ENCODE data around the gene NFIX. TPM values are rescaled to one million over a fixed set of nuclear protein-coding genes. Genes with fewer than 3 reads are reported as not detected.
A peak's percentile ranks its signal among the peaks of the same experiment; 100 is the strongest.

NFIX gene
- total and polyA plus RNA-seq, 7 donors, result 10.6 to 104 (median 44.1) TPM

DNA sequence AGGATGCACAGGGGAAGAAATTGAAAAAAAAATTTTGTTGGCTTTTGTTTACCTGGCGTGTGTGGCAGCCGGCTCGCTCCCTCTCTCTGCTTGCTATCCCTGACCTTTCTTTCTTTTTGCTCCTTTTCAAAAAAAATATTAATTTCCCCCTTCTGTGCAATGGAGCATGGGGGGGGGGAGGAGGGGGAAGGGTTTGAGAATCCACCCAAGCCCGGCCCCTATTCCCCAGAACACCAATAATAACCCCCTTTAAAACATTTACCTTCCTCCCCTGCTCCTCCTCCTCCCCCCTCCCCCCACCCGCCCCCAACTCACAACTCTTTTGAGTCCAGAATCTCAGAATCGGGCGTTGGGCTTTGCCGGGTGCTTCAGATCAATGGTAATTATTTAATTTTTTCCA lies 28.4 kb downstream of the NFIX start:
- Histone ChIP-seq H3K9me3 (no peaks in the 10 kb centered on the region), H3K4me3 (peak overlapping the region; percentile 31 to 49 (median 41)), H3K36me3 (no peaks in the 10 kb centered on the region), H3K27me3 (no peaks in the 10 kb centered on the region), H3K4me1 (peaks cover 0 to 97% (median 89%) of the 10 kb centered on the region in 4 donors), H3K27ac (peak overlapping the region; percentile 91 to 98 (median 95))
- no peak for DNase-seq
- no peak for TF ChIP-seq EP300 (IDR thresholded peaks at IDR 0.05)
- no peak for TF ChIP-seq POLR2AphosphoS5 (IDR thresholded peaks at IDR 0.05)
- TF ChIP-seq, protein P1, sequence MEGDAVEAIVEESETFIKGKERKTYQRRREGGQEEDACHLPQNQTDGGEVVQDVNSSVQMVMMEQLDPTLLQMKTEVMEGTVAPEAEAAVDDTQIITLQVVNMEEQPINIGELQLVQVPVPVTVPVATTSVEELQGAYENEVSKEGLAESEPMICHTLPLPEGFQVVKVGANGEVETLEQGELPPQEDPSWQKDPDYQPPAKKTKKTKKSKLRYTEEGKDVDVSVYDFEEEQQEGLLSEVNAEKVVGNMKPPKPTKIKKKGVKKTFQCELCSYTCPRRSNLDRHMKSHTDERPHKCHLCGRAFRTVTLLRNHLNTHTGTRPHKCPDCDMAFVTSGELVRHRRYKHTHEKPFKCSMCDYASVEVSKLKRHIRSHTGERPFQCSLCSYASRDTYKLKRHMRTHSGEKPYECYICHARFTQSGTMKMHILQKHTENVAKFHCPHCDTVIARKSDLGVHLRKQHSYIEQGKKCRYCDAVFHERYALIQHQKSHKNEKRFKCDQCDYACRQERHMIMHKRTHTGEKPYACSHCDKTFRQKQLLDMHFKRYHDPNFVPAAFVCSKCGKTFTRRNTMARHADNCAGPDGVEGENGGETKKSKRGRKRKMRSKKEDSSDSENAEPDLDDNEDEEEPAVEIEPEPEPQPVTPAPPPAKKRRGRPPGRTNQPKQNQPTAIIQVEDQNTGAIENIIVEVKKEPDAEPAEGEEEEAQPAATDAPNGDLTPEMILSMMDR (IDR thresholded peaks at IDR 0.05), result no peak
- TF ChIP-seq POLR2A (IDR thresholded peaks at IDR 0.05), result no peak
- intact Hi-C loops (cut with DNase I), result loop anchor here (2.0 to 10.0 kb wide), 2 partner anchors 17 to 821 kb away; no protein-coding TSS in a partner anchor
- 1 to 10% methylated on average over 8 of the region's 8 CpGs for WGBS, 2 donors

DNA sequence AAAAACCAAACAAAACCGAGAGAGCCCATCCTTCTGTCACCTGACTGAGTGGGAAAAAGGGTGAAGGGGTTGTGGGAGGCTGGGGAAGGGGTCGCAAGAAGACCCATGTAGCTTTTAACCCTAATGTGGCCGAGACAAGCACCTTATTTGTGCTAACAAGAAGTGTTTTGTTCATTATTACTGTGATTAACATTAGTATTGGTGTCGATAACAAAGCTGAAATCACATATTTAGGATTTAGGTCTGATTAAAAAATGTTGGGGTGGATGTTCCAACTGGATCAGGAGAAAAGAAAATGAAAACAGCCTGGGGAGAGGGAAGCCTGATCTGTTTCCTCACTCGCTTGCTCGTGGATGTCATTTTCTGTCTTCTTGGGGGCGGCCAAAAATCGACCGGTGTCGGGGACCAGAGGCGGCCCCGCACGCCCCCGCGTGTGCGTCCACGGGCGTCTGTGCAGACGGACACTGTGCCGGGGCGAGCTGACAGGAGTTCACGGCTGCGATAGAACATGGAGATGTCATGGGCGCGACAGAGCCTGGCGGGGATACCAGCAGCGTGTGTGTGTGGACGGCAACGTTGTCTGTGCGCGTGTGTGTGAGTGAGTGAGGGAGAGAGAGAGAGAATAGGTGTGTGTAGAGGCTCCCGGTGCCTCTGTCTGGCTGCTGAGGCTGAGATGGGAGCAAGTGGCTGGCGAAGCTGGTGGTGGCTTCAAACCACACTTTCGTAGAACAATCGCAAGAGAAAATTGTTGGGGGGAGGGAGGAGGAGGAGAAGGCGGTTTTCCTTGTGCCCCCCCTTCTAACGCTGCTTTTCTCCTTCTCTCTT lies 29.1 kb downstream of the NFIX start:
- peak; percentile 77 for DNase-seq
- TF ChIP-seq POLR2AphosphoS5 (IDR thresholded peaks at IDR 0.05) (peak in 2 of 4 donors; percentile 14 to 17), POLR2A (IDR thresholded peaks at IDR 0.05) (no peak)
- intact Hi-C loops (cut with DNase I), result loop anchor here (10.0 kb wide), 1 partner anchor 820 kb away; no protein-coding TSS in a partner anchor
- H3K9me3 ChIP-seq, result no peaks in the 10 kb centered on the region
- H3K4me3 ChIP-seq, result peak overlapping the region; percentile 31 to 49 (median 41)
- no peaks in the 10 kb centered on the region for H3K27me3 ChIP-seq
- H3K36me3 ChIP-seq, result no peaks in the 10 kb centered on the region
- peaks cover 0 to 97% (median 89%) of the 10 kb centered on the region in 4 donors for H3K4me1 ChIP-seq
- WGBS, 2 donors, result 2 to 13% methylated on average over 37 of the region's 37 CpGs
- peak overlapping the region; percentile 91 to 98 (median 95) for H3K27ac ChIP-seq

DNA sequence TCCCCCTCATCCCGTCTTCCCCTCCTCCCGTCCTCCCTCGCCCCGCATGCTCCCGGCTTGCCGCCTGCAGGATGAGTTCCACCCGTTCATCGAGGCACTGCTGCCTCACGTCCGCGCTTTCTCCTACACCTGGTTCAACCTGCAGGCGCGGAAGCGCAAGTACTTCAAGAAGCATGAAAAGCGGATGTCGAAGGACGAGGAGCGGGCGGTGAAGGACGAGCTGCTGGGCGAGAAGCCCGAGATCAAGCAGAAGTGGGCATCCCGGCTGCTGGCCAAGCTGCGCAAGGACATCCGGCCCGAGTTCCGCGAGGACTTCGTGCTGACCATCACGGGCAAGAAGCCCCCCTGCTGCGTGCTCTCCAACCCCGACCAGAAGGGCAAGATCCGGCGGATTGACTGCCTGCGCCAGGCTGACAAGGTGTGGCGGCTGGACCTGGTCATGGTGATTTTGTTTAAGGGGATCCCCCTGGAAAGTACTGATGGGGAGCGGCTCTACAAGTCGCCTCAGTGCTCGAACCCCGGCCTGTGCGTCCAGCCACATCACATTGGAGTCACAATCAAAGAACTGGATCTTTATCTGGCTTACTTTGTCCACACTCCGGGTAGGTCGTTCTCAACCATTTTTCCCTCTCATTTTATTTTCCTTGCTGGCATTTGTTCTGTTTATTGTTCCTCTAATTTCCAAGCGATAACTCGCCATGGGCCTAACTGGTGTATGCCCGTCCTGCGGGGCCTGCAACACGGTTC lies 29.8 kb downstream of the NFIX start:
- H3K4me3 ChIP-seq, result peak overlapping the region; percentile 31 to 49 (median 41)
- H3K9me3 ChIP-seq, result no peaks in the 10 kb centered on the region
- DNase-seq, result peak; percentile 74
- intact Hi-C loops (cut with DNase I), result loop anchor here (10.0 kb wide), 1 partner anchor 820 kb away; no protein-coding TSS in a partner anchor
- H3K4me1 ChIP-seq, result peaks cover 0 to 97% (median 89%) of the 10 kb centered on the region in 4 donors
- WGBS, 2 donors, result 12 to 54% methylated on average over 48 of the region's 48 CpGs
- no peaks in the 10 kb centered on the region for H3K27me3 ChIP-seq
- peak overlapping the region; percentile 91 to 98 (median 95) for H3K27ac ChIP-seq
- TF ChIP-seq POLR2A (IDR thresholded peaks at IDR 0.05), result no peak
- TF ChIP-seq POLR2AphosphoS5 (IDR thresholded peaks at IDR 0.05), result no peak
- TF ChIP-seq EP300 (IDR thresholded peaks at IDR 0.05), result no peak
- TF ChIP-seq, protein P1 (IDR thresholded peaks at IDR 0.05), result no peak
- no peaks in the 10 kb centered on the region for H3K36me3 ChIP-seq

DNA sequence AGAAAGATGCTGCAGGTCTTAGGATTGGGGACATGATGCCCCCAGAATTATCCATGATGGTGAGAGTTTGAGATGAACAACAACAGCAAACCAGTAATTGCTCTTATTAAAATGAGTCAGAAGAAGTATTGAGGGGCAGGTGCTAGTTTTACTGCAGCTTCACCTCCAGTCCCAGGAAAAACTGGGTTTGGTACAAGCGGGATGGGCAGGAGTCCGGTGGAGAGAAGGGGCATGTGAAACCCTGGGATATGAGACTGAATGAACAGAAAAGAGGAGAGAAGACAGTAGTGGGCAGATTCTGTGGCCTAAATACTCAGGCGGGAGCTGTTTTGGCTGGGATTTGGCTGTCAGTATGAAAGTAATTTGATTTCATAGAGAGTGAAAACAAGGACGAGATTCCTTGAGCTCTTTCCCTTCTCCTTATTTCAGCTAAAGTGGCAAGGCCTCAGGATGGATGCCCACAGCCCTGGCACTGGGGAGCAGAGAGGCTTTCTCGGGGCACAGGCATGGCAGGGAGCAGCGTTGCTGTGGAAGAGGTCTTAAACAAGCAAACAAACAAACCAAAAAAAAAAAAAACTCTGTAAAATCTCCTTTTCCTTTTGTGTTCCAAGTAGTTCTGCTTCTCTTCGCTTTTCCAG lies 30.7 kb downstream of the NFIX start:
- no peaks in the 10 kb centered on the region for H3K9me3 ChIP-seq
- TF ChIP-seq POLR2A (IDR thresholded peaks at IDR 0.05) (no peak), POLR2AphosphoS5 (IDR thresholded peaks at IDR 0.05) (no peak), EP300 (IDR thresholded peaks at IDR 0.05) (no peak)
- TF ChIP-seq, protein P1 (IDR thresholded peaks at IDR 0.05), result no peak
- H3K27me3 ChIP-seq, result no peaks in the 10 kb centered on the region
- peaks cover 0 to 3% (median 0%) of the 10 kb centered on the region in 4 donors for H3K36me3 ChIP-seq
- H3K27ac ChIP-seq, result peak overlapping the region; percentile 91 to 98 (median 95)
- intact Hi-C loops (cut with DNase I), result loop anchor here (10.0 kb wide), 1 partner anchor 819 kb away; no protein-coding TSS in a partner anchor
- H3K4me1 ChIP-seq, result peaks cover 0 to 97% (median 89%) of the 10 kb centered on the region in 4 donors
- WGBS, 2 donors, result 14 to 55% methylated on average over 7 of the region's 7 CpGs
- no peak for DNase-seq
- H3K4me3 ChIP-seq, result peak overlapping the region; percentile 2 to 49 (median 41)

All from sigmoid colon (tissue), 7 donors.